GM18520 (cell line): ENCODE measurements around the gene TMEM86A.

Experiments used
- ATAC-seq: cut with Tn5 transposase; IDR thresholded peaks from one replicate; pipeline ENCODE4 v1.9.1; 2021; ENCODE audit not compliant: unreplicated experiment

Gene TMEM86A

GRCh38 chr11:18754308-18754707 is 55.7 kb downstream of the TMEM86A start:
- no peak for ATAC-seq
